Spleen (tissue), 11 donors: Measurements from ENCODE around the gene WASF2. TPM values are rescaled to one million over a fixed set of nuclear protein-coding genes. Genes with fewer than 3 reads are reported as not detected.

ENCODE experiments used
- DNase-seq: peaks from one replicate; pipeline ENCODE4 v3.0.0-alpha.2; 2020
- H3K27ac ChIP-seq, 8 donors: fragments of 200-600 bp; sonication (generic) in 7 of 8; 1 replicate in 4 of 8; 2 replicates in 4 of 8; pipeline versions ENCODE4 v1.5.0 to v1.8.0; 2016 to 2021; ENCODE audit warnings: inconsistent platforms in 4 of 8, mild to moderate bottlenecking in 4 of 8, moderate library complexity in 1 of 8
- H3K27me3 ChIP-seq, 7 donors: fragments of 200-600 bp; sonication (generic) in 6 of 7; replicated peaks in 1 of 7; 1 replicate in 4 of 7; 2 replicates in 3 of 7; pipeline versions ENCODE4 v1.5.0 to v1.8.0; 2016 to 2021; ENCODE audit warnings: inconsistent platforms in 3 of 7, mild to moderate bottlenecking in 1 of 7
- H3K36me3 ChIP-seq, 6 donors: fragments of 200-600 bp; sonication (generic) in 5 of 6; 1 replicate in 4 of 6; 2 replicates in 2 of 6; pipeline versions ENCODE4 v1.5.0 to v1.8.0; 2016 to 2021; ENCODE audit warnings: inconsistent platforms in 2 of 6
- H3K4me1 ChIP-seq, 6 donors: fragments of 200-600 bp; sonication (generic) in 5 of 6; 1 replicate in 3 of 6; 2 replicates in 3 of 6; pipeline versions ENCODE4 v1.5.0 to v1.8.0; 2016 to 2021; ENCODE audit warnings: inconsistent platforms in 3 of 6
- H3K4me3 ChIP-seq, 8 donors: fragments of 200-600 bp; sonication (generic) in 7 of 8; 1 replicate in 4 of 8; 2 replicates in 4 of 8; pipeline versions ENCODE4 v1.5.0 to v1.8.0; 2016 to 2021; ENCODE audit warnings: inconsistent platforms in 4 of 8, mild to moderate bottlenecking in 4 of 8, moderate library complexity in 2 of 8
- H3K9me3 ChIP-seq, 8 donors: fragments of 200-600 bp; sonication (generic) in 7 of 8; 1 replicate in 4 of 8; 2 replicates in 4 of 8; pipeline versions ENCODE4 v1.5.0 to v1.8.0; 2016 to 2021; ENCODE audit warnings: inconsistent platforms in 4 of 8
- POLR2A ChIP-seq, 3 donors: fragments of 450-650 bp; IDR thresholded peaks; one replicate each; pipeline ENCODE4 v1.5.1; 2017; ENCODE audit warnings: antibody characterized with exemption in 3 of 3, mild to moderate bottlenecking in 1 of 3
- POLR2AphosphoS5 ChIP-seq, 3 donors: sonication (generic); formaldehyde crosslinking; IDR thresholded peaks; one replicate each; pipeline ENCODE4 v1.5.1; 2017; ENCODE audit warnings: antibody characterized with exemption in 3 of 3
- WGBS, 5 donors: extraction: QIAGEN DNeasy Blood & Tissue Kit in 3 of 5; methylation state at CpG; one replicate each; pipeline versions ENCODE4 v1.1.5 to v1.1.7; 2013 to 2018; 5-methylcytosine and 5-hydroxymethylcytosine counted together
- intact Hi-C: fragments of 100-400 bp; cut with DNase I; formaldehyde crosslinking; loops from one replicate; pipeline ENCODE4 v1.15.0; 2023; ENCODE audit warnings: low total_unique reads
- polyA plus RNA-seq, 3 donors: library from polyadenylated mRNA; stranded (reverse); fragments of 200-250 nt; gene quantifications; one replicate each; pipeline ENCODE4 v1.2.1, GENCODE V29; 2013
- total RNA-seq, 7 donors: library from RNA; depleted of rRNA in 3 of 7; stranded (reverse); fragments of >200 nt in 3 of 7; fragmentation: NEBNext Ultra II Directional in 4 of 7; extraction: Animal tissue kit (Norgen Biotek cat#: 25700) in 4 of 7; gene quantifications; one replicate each; pipeline versions ENCODE4 v1.1.0 to v1.2.1, GENCODE V29; 2016 to 2021
- TF ChIP-seq, protein P1 (sequence below), 11 experiments: fragments of 200-600 bp in 7 of 11; fragments of 450-650 bp in 4 of 11; sonication (generic) in 4 of 11; IDR thresholded peaks in 8 of 11; conservative IDR thresholded peaks in 3 of 11; 1 replicate in 7 of 11; 2 replicates in 4 of 11; pipeline versions ENCODE4 v1.4.0 to v1.8.0; 2016 to 2021; ENCODE audit warnings: antibody characterized with exemption in 11 of 11, inconsistent platforms in 4 of 11, mild to moderate bottlenecking in 1 of 11
- donor health status: healthy with polysubstance abuse.
- donor health status: DM: no; HTN: no; CAD: no; lungs with moderate emphysema.
- donor health status: DM: no; HTN: no; CAD: no.
- donor health status: Bipolar disorder and iron deficiency.
- donor health status: healthy.
- donor health status: DM: no; HTN: no; CAD: no.
- donor health status: DM: yes; HTN: yes; CAD: no.

The WASF2 gene
- total and polyA plus RNA-seq, 10 donors, result 17.2 to 196 (median 95.6) TPM

DNA sequence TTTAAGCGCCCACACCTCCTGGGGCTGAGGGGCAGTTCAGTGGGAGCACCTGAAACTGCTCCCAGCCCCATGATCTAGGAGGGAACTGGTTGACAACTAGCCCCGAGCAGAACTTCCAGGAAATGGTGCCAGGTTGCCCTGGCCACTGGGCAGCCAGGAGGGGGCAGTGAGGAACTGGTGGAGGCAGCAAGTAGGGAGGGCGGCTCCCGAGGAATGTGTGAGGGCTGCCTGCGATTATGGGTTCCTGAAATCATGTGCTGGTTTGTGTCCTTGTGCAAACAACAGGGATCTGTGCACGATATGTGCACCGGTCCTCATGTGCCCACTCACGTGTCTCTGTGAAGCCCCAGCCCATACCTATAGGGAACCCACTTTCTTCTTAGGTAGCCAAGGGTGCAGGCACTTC, 87.6 kb downstream of the WASF2 start:
- WGBS, 5 donors, result 22 to 41% (median 33%) methylated on average over 8 of the region's 8 CpGs
- intact Hi-C loops, result loop anchor here (5.0 kb wide), 2 partner anchors 205 to 260 kb away; no protein-coding TSS in a partner anchor
- peak; percentile 91 for DNase-seq

DNA sequence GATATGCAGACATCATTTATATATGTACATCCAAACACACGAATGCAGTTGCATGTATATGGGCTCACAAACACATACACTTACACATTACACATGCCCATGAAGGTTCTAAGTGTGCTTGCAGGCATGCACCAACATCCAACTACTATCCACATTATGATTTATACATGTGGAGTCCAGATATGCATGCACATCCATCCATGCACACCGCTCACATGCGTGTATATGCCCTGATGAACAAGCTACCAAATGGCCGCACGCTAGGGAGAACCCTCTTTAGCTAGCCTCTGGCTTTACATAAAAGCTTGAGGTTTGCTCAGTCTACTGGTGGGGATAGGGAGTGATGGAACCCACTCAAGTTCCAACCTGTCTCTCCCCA, 89.0 kb downstream of the WASF2 start:
- no peak overlapping the region for H3K27ac ChIP-seq
- H3K36me3 ChIP-seq, result peaks cover 0 to 15% (median 0%) of the 10 kb centered on the region in 6 donors
- 89 to 98% (median 93%) methylated on average over 5 of the region's 5 CpGs for WGBS, 5 donors
- intact Hi-C loops, result loop anchor here (5.0 kb wide), 2 partner anchors 206 to 261 kb away; no protein-coding TSS in a partner anchor
- peaks cover 31 to 86% (median 47%) of the 10 kb centered on the region in 6 donors for H3K4me1 ChIP-seq
- H3K27me3 ChIP-seq, result no peaks in the 10 kb centered on the region
- DNase-seq, result no peak
- TF ChIP-seq POLR2AphosphoS5 (IDR thresholded peaks at IDR 0.05), result peak in 1 of 3 donors; percentile 79
- TF ChIP-seq POLR2A (IDR thresholded peaks at IDR 0.05), result no peak
- no peak overlapping the region for H3K4me3 ChIP-seq
- no peaks in the 10 kb centered on the region for H3K9me3 ChIP-seq

More for the DNA sequence above, 87.6 kb downstream of the WASF2 start:
- TF ChIP-seq, protein P1, sequence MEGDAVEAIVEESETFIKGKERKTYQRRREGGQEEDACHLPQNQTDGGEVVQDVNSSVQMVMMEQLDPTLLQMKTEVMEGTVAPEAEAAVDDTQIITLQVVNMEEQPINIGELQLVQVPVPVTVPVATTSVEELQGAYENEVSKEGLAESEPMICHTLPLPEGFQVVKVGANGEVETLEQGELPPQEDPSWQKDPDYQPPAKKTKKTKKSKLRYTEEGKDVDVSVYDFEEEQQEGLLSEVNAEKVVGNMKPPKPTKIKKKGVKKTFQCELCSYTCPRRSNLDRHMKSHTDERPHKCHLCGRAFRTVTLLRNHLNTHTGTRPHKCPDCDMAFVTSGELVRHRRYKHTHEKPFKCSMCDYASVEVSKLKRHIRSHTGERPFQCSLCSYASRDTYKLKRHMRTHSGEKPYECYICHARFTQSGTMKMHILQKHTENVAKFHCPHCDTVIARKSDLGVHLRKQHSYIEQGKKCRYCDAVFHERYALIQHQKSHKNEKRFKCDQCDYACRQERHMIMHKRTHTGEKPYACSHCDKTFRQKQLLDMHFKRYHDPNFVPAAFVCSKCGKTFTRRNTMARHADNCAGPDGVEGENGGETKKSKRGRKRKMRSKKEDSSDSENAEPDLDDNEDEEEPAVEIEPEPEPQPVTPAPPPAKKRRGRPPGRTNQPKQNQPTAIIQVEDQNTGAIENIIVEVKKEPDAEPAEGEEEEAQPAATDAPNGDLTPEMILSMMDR (IDR thresholded peaks at IDR 0.05 in 8 of 11, conservative IDR thresholded peaks at IDR 0.05 in 3 of 11), result peak in 10 of 11 experiments; percentile 46 to 70 (median 56)
- no peak for TF ChIP-seq POLR2A (IDR thresholded peaks at IDR 0.05)
- peak; percentile 82 to 84 (median 82) for TF ChIP-seq POLR2AphosphoS5 (IDR thresholded peaks at IDR 0.05)
- Histone ChIP-seq H3K4me1 (peaks cover 31 to 90% (median 57%) of the 10 kb centered on the region in 6 donors), H3K4me3 (no peak overlapping the region), H3K27me3 (no peaks in the 10 kb centered on the region), H3K36me3 (peaks cover 0 to 29% (median 7%) of the 10 kb centered on the region in 6 donors), H3K27ac (peak overlapping the region in 7 of 8 donors; percentile 67 to 84 (median 75)), H3K9me3 (no peaks in the 10 kb centered on the region)

DNA sequence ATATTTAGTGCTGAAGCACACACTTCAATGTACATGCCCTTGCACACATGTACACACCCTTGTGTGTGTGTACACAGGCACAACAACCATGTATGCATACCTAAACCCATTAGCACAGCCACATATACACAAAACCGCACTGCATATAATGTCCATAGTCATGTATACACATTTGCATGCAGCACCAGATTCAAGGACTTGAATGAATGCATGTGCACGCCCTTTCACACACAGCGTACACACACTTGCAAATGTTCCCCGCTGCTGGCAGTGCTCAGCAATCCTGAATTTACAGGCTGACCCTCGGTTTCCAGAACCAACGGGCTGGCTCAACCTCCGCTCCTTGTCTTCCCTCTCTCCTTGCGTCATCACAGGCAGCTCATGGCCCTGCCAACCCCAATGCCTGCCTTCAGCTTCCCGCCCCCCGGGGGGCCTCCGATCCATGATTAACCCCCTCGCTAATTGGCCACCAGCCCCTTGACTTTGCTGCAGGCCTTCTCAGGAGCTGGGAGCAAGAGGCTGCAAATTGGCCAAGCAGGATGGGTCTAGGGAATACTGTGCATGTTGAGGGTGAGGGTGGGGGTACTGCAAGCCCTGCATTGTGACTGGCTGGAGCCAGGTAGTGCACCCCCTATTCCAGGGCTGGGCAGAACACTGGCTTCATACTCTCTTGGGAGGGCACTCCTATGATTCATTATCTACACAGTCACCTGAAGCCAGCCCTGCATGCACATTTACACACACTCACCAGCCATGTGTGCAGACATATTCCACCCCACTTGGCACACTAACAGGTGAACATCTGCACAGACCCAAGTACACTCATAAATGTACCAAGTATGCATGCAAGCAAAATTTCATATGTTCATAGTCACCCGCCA, 89.6 kb downstream of the WASF2 start:
- no peak for DNase-seq

DNA sequence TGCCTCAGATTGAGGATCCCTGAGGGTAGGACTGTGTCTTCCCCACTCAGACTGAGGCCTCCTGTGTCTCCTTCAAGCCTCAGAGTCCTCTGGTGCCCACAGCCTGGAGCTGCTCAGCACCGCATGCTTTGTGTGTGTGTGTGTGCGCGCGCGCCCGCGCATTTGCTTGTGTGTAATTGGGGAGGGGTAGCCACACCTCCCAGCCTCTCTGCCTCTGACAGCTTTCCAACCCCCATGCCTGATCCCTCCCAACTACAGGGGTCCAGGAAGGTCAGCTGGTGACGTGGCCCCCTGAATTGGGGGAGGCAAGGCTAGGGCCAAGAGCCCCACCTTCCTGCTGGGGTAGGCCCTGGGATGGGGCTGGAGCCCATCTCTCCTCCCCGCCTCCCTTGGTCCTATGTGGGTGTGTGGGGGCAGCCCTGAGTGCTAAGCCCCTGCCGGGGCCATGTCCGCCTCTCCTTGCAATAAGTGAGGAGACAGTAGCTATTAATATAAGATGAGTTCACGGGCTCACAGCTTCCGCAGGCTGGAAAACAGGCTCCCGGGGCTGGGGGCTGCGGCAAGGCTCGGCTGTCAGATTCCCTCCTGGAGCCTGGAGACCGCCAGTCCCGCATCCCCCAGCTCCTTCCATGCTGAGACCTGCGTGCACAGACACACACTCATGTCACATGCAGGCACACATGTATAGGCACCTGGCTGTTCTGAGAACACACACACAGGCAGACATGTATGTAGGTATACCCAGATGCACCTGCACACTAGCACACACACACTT, 90.5 kb downstream of the WASF2 start:
- no peak for DNase-seq
- 61 to 84% (median 71%) methylated on average over 8 to 19 of the region's 19 CpGs for WGBS, 5 donors

More for the DNA sequence above, 89.6 kb downstream of the WASF2 start:
- TF ChIP-seq POLR2A (IDR thresholded peaks at IDR 0.05) (no peak), POLR2AphosphoS5 (IDR thresholded peaks at IDR 0.05) (peak; percentile 58 to 74 (median 60))
- WGBS, 5 donors, result 55 to 76% (median 64%) methylated on average over 13 of the region's 13 CpGs
- intact Hi-C loops, result loop anchor here (5.0 kb wide), 2 partner anchors 207 to 262 kb away; no protein-coding TSS in a partner anchor
- H3K36me3 ChIP-seq, result peaks cover 0 to 9% (median 0%) of the 10 kb centered on the region in 6 donors
- no peaks in the 10 kb centered on the region for H3K9me3 ChIP-seq
- no peak overlapping the region for H3K27ac ChIP-seq
- peaks cover 33 to 86% (median 49%) of the 10 kb centered on the region in 6 donors for H3K4me1 ChIP-seq
- no peaks in the 10 kb centered on the region for H3K27me3 ChIP-seq
- no peak overlapping the region for H3K4me3 ChIP-seq

More for the DNA sequence above, 90.5 kb downstream of the WASF2 start:
- H3K27me3 ChIP-seq, result no peaks in the 10 kb centered on the region
- no peaks in the 10 kb centered on the region for H3K9me3 ChIP-seq
- peaks cover 0 to under 1% (median 0%) of the 10 kb centered on the region in 6 donors for H3K36me3 ChIP-seq
- H3K27ac ChIP-seq, result no peak overlapping the region
- no peak overlapping the region for H3K4me3 ChIP-seq
- H3K4me1 ChIP-seq, result peaks cover 30 to 86% (median 44%) of the 10 kb centered on the region in 6 donors
- no peak for TF ChIP-seq POLR2A (IDR thresholded peaks at IDR 0.05)
- TF ChIP-seq POLR2AphosphoS5 (IDR thresholded peaks at IDR 0.05), result peak; percentile 46 to 82 (median 66)
- TF ChIP-seq, protein P1 (IDR thresholded peaks at IDR 0.05 in 8 of 11, conservative IDR thresholded peaks at IDR 0.05 in 3 of 11), result no peak
- intact Hi-C loops, result loop anchor here (5.0 kb wide), 2 partner anchors 208 to 263 kb away; no protein-coding TSS in a partner anchor
